Neural cell (in vitro differentiated cells): ENCODE results near the gene RUFY4. TPM values are rescaled to one million over a fixed set of nuclear protein-coding genes. Genes with fewer than 3 reads are reported as not detected.

Experiments used
- H2AFZ ChIP-seq: fragments of 200-600, 300-800 bp; sonication (generic), shearing (Covaris generic); 2 replicates; pipeline ENCODE4 v1.6.0; 2014; ENCODE audit warnings: low read depth, mild to moderate bottlenecking, antibody characterized with exemption, low read length, moderate library complexity
- H3F3A ChIP-seq: fragments of 200-600 bp; shearing (Covaris generic); 2 replicates; pipeline ENCODE4 v1.6.1; 2016; ENCODE audit warnings: mild to moderate bottlenecking, moderate library complexity, mixed read lengths, antibody characterized with exemption, low read length; ENCODE audit not compliant: insufficient read depth, poor library complexity, severe bottlenecking
- H3K27ac ChIP-seq: fragments of 200-600, 300-800 bp; sonication (generic), shearing (Covaris generic); 2 replicates; pipeline ENCODE4 v1.5.1; 2014; ENCODE audit warnings: mild to moderate bottlenecking, low read length, moderate library complexity
- H3K27me3 ChIP-seq: fragments of 300-800, 200-600 bp; sonication (generic), shearing (Covaris generic); 2 replicates; pipeline ENCODE4 v1.6.0; 2014; ENCODE audit warnings: mild to moderate bottlenecking, low read depth, low read length, moderate library complexity; ENCODE audit not compliant: insufficient read depth
- H3K36me3 ChIP-seq: fragments of 300-800, 200-600 bp; sonication (generic), shearing (Covaris generic); 2 replicates; pipeline ENCODE4 v1.5.1; 2014; ENCODE audit warnings: mild to moderate bottlenecking, antibody characterized with exemption, low read length, moderate library complexity; ENCODE audit not compliant: insufficient read depth
- H3K4me2 ChIP-seq: fragments of 300-800, 200-600 bp; sonication (generic), shearing (Covaris generic); 2 replicates; pipeline ENCODE4 v1.6.0; 2014; ENCODE audit warnings: mild to moderate bottlenecking, low read length
- H3K4me3 ChIP-seq: fragments of 300-800, 200-600 bp; sonication (generic), shearing (Covaris generic); 2 replicates; pipeline ENCODE4 v1.5.1; 2014; ENCODE audit warnings: mild to moderate bottlenecking, low read length, moderate library complexity
- H3K79me2 ChIP-seq: fragments of 200-600 bp; shearing (Covaris generic); replicated peaks from 2 replicates; pipeline ENCODE4 v1.6.0; 2014; ENCODE audit warnings: mild to moderate bottlenecking, low read length, moderate library complexity; ENCODE audit not compliant: insufficient read depth
- H3K9ac ChIP-seq: fragments of 300-800, 200-600 bp; sonication (generic), shearing (Covaris generic); 2 replicates; pipeline ENCODE4 v1.6.1; 2016; ENCODE audit warnings: mild to moderate bottlenecking, low read length, mixed read lengths
- H3K9me2 ChIP-seq: fragments of 200-600 bp; shearing (Covaris generic); 2 replicates; pipeline ENCODE4 v1.6.1; 2016; ENCODE audit warnings: mild to moderate bottlenecking, low read length, mixed read lengths; ENCODE audit not compliant: insufficient read depth
- H3K9me3 ChIP-seq: fragments of 200-600, 300-800 bp; sonication (generic), shearing (Covaris generic); 2 replicates; pipeline ENCODE4 v1.6.1; 2016; ENCODE audit warnings: mild to moderate bottlenecking, mixed run types, low read length, moderate library complexity, mixed read lengths
- H4K20me1 ChIP-seq: fragments of 200-600 bp; shearing (Covaris generic); 2 replicates; pipeline ENCODE4 v1.6.1; 2016; ENCODE audit warnings: mild to moderate bottlenecking, mixed run types; ENCODE audit not compliant: insufficient read depth
- EP300 ChIP-seq: fragments of 450-650 bp; conservative IDR thresholded peaks from 2 replicates; pipeline ENCODE4 v1.6.1; 2014; ENCODE audit warnings: antibody characterized with exemption, mild to moderate bottlenecking, moderate library complexity; ENCODE audit not compliant: poor library complexity, severe bottlenecking
- EZH2 ChIP-seq: fragments of 200-600, 300-800 bp; shearing (Covaris generic), sonication (generic); IDR thresholded peaks from 2 replicates; pipeline ENCODE4 v1.6.1; 2014; ENCODE audit warnings: antibody characterized with exemption, low read length, borderline replicate concordance, mild to moderate bottlenecking; ENCODE audit not compliant: insufficient read depth, poor library complexity, severe bottlenecking
- MXI1 ChIP-seq: fragments of 450-650 bp; conservative IDR thresholded peaks from 2 replicates; pipeline ENCODE4 v1.6.1; 2014; ENCODE audit warnings: antibody characterized with exemption, mild to moderate bottlenecking; ENCODE audit not compliant: poor library complexity, severe bottlenecking
- POLR2AphosphoS5 ChIP-seq: IDR thresholded peaks from 2 replicates; pipeline ENCODE4 v1.6.1; 2012
- RAD21 ChIP-seq: fragments of 450-650 bp; conservative IDR thresholded peaks from 2 replicates; pipeline ENCODE4 v1.6.1; 2014; ENCODE audit warnings: antibody characterized with exemption, mild to moderate bottlenecking, moderate library complexity
- SMC3 ChIP-seq: fragments of 450-650 bp; conservative IDR thresholded peaks from 2 replicates; pipeline ENCODE4 v1.6.1; 2014; ENCODE audit warnings: antibody characterized with exemption, mild to moderate bottlenecking, moderate library complexity; ENCODE audit not compliant: poor library complexity
- TAF1 ChIP-seq: IDR thresholded peaks from 2 replicates; pipeline ENCODE4 v1.6.1; 2012; ENCODE audit warnings: low read depth
- polyA plus RNA-seq: library from polyadenylated mRNA; depleted of rRNA; stranded (reverse); fragments of >200 nt; gene quantifications from 2 replicates; pipeline ENCODE4 v1.2.3, GENCODE V29; 2014
- TF ChIP-seq, protein P1 (sequence below): IDR thresholded peaks from 2 replicates; pipeline ENCODE4 v1.6.1; 2012; ENCODE audit warnings: borderline replicate concordance
- TF ChIP-seq, protein P2 (sequence below): fragments of 450-650 bp; IDR thresholded peaks from 2 replicates; pipeline ENCODE4 v1.5.1; 2014; ENCODE audit warnings: antibody characterized with exemption, mild to moderate bottlenecking, moderate library complexity; ENCODE audit not compliant: poor library complexity, severe bottlenecking

The RUFY4 gene
- polyA plus RNA-seq, 1 donor from 2014 or later: not detected

GRCh38 chr2:218065239-218066006 is 3.6 kb upstream of the RUFY4 start:
- Histone ChIP-seq H3K27ac (no peak overlapping the region), H2AFZ (no peak overlapping the region), H3K4me2 (no peak overlapping the region), H3K9ac (no peak overlapping the region), H3K9me2 (no peaks in the 10 kb centered on the region), H3K9me3 (no peaks in the 10 kb centered on the region), H3K79me2 (no peaks in the 10 kb centered on the region), H3K4me3 (no peak overlapping the region), H3K27me3 (no peaks in the 10 kb centered on the region), H4K20me1 (no peaks in the 10 kb centered on the region), H3K36me3 (no peaks in the 10 kb centered on the region), H3F3A (no peaks in the 10 kb centered on the region)
- no peak for TF ChIP-seq TAF1
- TF ChIP-seq RAD21: no peak
- no peak for TF ChIP-seq EP300
- TF ChIP-seq, protein P1, sequence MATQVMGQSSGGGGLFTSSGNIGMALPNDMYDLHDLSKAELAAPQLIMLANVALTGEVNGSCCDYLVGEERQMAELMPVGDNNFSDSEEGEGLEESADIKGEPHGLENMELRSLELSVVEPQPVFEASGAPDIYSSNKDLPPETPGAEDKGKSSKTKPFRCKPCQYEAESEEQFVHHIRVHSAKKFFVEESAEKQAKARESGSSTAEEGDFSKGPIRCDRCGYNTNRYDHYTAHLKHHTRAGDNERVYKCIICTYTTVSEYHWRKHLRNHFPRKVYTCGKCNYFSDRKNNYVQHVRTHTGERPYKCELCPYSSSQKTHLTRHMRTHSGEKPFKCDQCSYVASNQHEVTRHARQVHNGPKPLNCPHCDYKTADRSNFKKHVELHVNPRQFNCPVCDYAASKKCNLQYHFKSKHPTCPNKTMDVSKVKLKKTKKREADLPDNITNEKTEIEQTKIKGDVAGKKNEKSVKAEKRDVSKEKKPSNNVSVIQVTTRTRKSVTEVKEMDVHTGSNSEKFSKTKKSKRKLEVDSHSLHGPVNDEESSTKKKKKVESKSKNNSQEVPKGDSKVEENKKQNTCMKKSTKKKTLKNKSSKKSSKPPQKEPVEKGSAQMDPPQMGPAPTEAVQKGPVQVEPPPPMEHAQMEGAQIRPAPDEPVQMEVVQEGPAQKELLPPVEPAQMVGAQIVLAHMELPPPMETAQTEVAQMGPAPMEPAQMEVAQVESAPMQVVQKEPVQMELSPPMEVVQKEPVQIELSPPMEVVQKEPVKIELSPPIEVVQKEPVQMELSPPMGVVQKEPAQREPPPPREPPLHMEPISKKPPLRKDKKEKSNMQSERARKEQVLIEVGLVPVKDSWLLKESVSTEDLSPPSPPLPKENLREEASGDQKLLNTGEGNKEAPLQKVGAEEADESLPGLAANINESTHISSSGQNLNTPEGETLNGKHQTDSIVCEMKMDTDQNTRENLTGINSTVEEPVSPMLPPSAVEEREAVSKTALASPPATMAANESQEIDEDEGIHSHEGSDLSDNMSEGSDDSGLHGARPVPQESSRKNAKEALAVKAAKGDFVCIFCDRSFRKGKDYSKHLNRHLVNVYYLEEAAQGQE: no peak
- TF ChIP-seq EZH2: no peak

DNA sequence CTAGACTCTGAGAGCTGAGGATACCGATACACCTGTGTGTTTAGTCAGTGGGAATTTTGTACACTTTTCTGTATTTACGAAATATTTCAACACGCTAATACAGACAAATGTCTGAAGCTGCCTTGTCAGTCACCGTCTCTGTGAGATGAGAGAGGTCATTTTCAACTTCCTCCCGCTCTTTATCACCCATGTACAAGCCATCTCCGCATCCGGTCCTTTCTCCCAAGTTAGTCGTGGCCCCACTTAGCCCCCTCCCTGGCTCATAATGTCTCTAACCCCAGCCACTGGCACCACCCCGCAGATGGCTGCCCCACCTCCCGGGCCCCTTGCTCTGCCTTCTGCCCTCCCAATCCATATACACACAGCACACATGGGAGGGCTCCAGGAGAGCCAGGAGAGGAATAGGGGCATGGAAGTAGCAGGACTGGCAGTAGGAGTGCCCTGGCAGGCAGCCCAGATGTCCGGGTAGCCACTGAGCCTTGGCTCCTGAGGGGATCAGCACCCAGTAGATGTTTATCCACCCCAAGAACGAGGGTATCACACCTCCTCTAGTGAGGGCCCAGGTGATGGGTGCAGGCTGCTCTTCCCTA is 2.0 kb upstream of the RUFY4 start:
- Histone ChIP-seq H3K79me2 (no peaks in the 10 kb centered on the region), H3K27me3 (no peaks in the 10 kb centered on the region)
- TF ChIP-seq, protein P2, sequence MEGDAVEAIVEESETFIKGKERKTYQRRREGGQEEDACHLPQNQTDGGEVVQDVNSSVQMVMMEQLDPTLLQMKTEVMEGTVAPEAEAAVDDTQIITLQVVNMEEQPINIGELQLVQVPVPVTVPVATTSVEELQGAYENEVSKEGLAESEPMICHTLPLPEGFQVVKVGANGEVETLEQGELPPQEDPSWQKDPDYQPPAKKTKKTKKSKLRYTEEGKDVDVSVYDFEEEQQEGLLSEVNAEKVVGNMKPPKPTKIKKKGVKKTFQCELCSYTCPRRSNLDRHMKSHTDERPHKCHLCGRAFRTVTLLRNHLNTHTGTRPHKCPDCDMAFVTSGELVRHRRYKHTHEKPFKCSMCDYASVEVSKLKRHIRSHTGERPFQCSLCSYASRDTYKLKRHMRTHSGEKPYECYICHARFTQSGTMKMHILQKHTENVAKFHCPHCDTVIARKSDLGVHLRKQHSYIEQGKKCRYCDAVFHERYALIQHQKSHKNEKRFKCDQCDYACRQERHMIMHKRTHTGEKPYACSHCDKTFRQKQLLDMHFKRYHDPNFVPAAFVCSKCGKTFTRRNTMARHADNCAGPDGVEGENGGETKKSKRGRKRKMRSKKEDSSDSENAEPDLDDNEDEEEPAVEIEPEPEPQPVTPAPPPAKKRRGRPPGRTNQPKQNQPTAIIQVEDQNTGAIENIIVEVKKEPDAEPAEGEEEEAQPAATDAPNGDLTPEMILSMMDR: no peak
- no peak for TF ChIP-seq TAF1
- TF ChIP-seq MXI1: no peak
- no peak for TF ChIP-seq SMC3
- no peak for TF ChIP-seq EP300
- no peak for TF ChIP-seq POLR2AphosphoS5
- no peak for TF ChIP-seq EZH2
- TF ChIP-seq RAD21: no peak
- TF ChIP-seq, protein P1: no peak

More for the DNA sequence above, 2.0 kb upstream of the RUFY4 start:
- H3K9ac ChIP-seq: no peak overlapping the region
- no peaks in the 10 kb centered on the region for H3K9me3 ChIP-seq
- H3K36me3 ChIP-seq: no peaks in the 10 kb centered on the region
- no peak overlapping the region for H3K4me2 ChIP-seq
- H3K4me3 ChIP-seq: no peak overlapping the region
- no peaks in the 10 kb centered on the region for H4K20me1 ChIP-seq
- no peaks in the 10 kb centered on the region for H3F3A ChIP-seq
- no peak overlapping the region for H2AFZ ChIP-seq
- H3K9me2 ChIP-seq: no peaks in the 10 kb centered on the region
- no peak overlapping the region for H3K27ac ChIP-seq
